22Rv1 (cell line): Measurements from ENCODE around the gene RASSF8.

Experiments used
- CTCF ChIP-seq: fragments of 450-650 bp; IDR thresholded peaks from 2 replicates; pipeline ENCODE4 v1.5.1; 2017; ENCODE audit warnings: mild to moderate bottlenecking
- ZFX ChIP-seq: fragments of 450-650 bp; IDR thresholded peaks from 2 replicates; pipeline ENCODE4 v1.6.1; 2017; ENCODE audit warnings: antibody characterized with exemption, borderline replicate concordance

GRCh38 chr12:25942709-25943108 lies 15.8 kb upstream of the RASSF8 start:
- TF ChIP-seq CTCF (no peak), ZFX (no peak)
